G401 (cell line): Measurements from ENCODE around the gene BCAT1. TPM values are rescaled to one million over a fixed set of nuclear protein-coding genes. Genes with fewer than 3 reads are reported as not detected.

ENCODE experiments used
- DNase-seq: peaks from one replicate; pipeline ENCODE4 v3.0.0-alpha.2; 2015; ENCODE audit warnings: low spot score
- in situ Hi-C: cut with HindIII; loops from 2 replicates; pipeline ENCODE4 v1.10.0; 2016; ENCODE audit warnings: low sequenced_read_pairs, mixed read lengths
- total RNA-seq: library from RNA; depleted of rRNA; stranded (reverse); fragments of >200 nt; shearing (Covaris generic); gene quantifications from 2 replicates; pipeline ENCODE4 v1.2.3, GENCODE V29; 2014

BCAT1 gene
- total RNA-seq, 1 experiment from 2014 or later: 0.81 TPM

- in situ Hi-C loops: no loop called here
- no peak for DNase-seq
Observed at GRCh38 chr12:24905431-24905830, 43.5 kb downstream of the BCAT1 start.

GRCh38 chr12:24904871-24905270 is 44.0 kb downstream of the BCAT1 start:
- in situ Hi-C loops: no loop called here
- no peak for DNase-seq

DNA sequence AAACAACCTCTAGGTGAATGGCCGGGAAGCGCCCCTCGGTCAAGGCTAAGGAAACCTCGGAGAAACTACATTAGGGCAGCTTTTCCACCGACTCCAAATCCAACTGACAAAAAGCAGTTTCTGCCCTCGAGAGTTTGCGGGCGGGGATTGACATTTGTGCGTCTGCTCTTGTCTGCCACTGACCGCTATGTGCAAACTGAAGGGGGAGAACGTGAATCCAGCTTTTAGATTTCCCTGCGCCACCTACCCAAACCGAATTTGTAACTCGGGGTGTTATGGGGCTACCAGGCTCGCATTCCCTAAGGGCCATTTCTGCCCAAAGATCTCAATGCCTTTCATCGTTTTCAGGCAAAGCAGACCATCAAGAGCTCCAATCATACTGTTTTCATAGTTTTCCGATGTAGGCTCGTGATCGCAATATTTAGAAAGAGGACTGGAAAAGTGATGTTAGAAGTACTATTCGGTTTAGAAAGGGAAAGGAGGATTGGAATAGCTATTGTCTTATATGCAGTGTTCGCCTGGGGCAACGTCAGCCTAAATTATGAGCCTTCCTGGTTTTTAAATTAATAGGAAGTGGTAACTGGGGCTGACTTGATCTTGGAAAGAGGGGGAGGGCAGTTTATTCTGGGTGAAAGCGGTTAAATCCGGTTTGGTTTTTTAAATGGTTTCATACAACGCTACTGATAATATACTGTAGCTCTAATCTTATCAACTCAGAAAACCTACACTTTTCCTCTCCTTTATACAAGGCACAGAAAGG is 45.4 kb downstream of the BCAT1 start:
- in situ Hi-C loops: no loop called here
- DNase-seq: no peak

- DNase-seq: no peak
- in situ Hi-C loops: no loop called here
Observed at GRCh38 chr12:24902511-24903328, 46.2 kb downstream of the BCAT1 start.

GRCh38 chr12:24901576-24902461 is 47.1 kb downstream of the BCAT1 start:
- DNase-seq: no peak
- in situ Hi-C loops: no loop called here

DNA sequence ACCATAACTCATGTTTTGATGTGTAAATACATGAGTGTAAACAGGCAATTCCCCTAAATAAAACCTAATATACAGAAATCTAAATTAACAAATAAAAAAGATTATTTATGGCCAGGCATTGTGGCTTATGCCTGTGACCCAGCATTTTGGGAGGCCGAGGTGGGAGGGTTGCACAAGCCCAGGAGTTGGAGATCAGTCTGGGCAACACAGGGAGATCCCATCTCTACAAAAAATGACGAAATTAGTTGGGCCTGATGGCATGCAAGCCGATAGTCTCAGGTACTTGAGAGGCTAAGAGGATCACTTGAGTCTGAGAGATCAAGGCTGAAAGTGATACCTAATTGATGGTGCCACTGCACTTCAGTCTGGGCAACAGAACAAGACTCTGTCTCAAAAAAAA is 48.7 kb downstream of the BCAT1 start:
- in situ Hi-C loops: no loop called here
- no peak for DNase-seq

- in situ Hi-C loops: no loop called here
- no peak for DNase-seq
Observed at GRCh38 chr12:24899503-24900075, 49.3 kb downstream of the BCAT1 start.

- DNase-seq: no peak
- in situ Hi-C loops: no loop called here
Observed at GRCh38 chr12:24898606-24899005, 50.3 kb downstream of the BCAT1 start.

GRCh38 chr12:24898185-24898584 is 50.7 kb downstream of the BCAT1 start:
- no peak for DNase-seq
- in situ Hi-C loops: no loop called here

DNA sequence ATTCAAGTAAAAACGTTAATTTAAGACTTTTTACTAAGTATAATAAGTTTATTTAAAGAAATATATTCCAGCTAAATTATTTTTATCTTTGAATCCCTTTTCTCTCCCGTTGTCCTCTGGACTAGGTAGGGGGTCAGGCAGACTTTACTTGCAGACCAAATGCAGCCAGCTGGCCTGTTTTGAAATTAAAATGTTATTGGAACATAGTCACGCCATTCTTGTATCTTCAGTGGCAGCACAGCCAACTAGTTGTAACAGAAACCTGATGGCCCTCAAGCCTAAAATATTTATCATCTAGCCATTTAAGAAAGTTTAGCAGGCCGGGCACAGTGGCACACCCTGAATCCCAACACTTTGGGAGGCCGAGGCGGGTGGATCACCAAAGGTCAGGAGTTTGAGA is 52.7 kb downstream of the BCAT1 start:
- no peak for DNase-seq
- in situ Hi-C loops: no loop called here

DNA sequence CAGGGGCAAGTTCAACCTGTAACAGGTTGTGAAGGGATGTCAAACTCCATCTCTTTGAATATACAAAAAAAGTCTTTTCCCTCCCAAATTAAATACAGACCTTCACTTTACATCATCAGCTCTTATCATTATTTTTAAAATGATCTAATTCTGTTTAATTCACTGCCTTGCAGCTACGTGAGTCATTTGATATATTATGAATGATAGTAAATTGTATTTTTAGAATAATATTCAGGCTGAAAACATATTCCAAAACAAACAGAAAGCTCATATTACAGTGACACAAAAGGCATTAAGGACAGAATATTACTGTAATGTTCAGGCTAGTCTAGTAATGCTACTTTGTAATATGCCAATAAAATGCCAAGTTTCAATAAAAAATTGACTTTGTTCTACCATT is 53.3 kb downstream of the BCAT1 start:
- DNase-seq: no peak
- in situ Hi-C loops: no loop called here

- DNase-seq: no peak
- in situ Hi-C loops: no loop called here
Observed at GRCh38 chr12:24894879-24895278, 54.0 kb downstream of the BCAT1 start.

DNA sequence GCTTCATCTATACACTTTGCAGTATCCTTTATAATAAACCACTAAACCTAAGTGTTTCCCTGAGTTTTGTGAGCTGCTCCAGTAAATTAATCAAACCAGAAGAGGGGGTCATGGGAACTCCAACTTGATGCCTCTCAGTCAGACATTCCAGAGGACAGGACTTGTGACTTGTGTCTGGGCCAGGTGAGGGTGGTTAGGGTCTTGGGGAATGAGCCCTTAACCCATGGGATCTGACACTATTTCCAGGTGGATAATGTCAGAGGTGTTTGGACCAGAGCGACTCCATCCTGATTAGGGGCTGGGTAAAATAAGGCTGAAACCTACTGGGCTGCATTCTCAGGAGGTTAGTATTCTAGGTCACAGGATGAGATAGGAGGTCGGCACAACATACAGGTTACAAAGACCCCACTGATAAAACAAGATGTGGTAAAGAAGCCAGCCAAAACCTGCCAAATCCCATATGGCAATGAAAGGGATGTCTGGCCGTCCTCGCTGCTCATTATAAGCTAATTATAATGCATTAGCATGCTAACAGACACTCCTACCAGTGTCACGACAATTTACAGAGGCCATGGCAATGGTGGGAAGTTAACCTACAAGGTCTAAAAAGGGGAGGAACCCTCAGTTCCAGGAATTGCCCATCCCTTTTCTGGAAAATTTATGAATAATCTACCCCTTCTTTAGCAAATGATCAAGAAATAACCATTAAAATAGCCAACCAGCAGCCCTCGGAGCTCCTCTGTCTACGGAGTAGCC is 58.7 kb downstream of the BCAT1 start:
- in situ Hi-C loops: no loop called here
- DNase-seq: no peak

DNA sequence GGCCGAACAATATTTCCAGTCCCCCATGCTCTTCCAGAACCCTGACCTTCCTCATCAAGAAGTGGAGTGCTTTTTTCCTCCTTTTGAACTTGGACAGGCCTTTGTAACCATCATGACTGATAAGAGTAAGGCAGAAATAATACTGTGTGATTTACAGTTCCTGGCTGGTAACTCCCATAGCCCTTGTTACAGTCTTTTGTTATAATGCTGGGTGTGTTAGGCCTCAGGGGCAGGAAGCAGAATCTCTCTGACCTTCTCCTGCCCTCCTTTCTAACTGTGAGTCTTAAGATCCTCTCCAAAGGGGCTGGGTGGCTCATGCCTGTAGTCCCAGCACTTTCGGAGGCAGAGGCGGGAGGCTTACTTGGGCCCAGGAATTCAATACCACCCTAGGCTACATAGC is 59.5 kb downstream of the BCAT1 start:
- in situ Hi-C loops: no loop called here
- no peak for DNase-seq

DNA sequence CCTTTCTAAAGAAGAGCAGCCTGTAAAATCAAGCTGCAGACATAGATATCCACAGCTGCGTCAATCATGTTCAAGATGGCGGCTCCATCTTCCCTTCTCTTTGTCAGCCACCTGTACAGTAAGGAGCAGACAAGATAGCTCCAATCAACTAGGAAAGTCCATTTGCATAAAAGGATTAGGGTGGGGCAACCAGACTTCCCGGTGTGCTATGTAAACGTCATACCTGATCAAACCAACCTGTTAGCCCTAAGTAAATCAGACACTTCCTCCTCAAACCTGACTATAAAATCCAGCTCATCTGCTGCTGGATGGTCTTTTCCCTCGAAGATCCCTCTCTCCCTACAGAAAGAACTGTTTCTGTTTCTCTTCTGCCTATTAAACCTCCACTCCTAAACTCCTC is 60.1 kb downstream of the BCAT1 start:
- in situ Hi-C loops: no loop called here
- no peak for DNase-seq

- DNase-seq: no peak
- in situ Hi-C loops: no loop called here
Observed at GRCh38 chr12:24884911-24885310, 64.0 kb downstream of the BCAT1 start.

DNA sequence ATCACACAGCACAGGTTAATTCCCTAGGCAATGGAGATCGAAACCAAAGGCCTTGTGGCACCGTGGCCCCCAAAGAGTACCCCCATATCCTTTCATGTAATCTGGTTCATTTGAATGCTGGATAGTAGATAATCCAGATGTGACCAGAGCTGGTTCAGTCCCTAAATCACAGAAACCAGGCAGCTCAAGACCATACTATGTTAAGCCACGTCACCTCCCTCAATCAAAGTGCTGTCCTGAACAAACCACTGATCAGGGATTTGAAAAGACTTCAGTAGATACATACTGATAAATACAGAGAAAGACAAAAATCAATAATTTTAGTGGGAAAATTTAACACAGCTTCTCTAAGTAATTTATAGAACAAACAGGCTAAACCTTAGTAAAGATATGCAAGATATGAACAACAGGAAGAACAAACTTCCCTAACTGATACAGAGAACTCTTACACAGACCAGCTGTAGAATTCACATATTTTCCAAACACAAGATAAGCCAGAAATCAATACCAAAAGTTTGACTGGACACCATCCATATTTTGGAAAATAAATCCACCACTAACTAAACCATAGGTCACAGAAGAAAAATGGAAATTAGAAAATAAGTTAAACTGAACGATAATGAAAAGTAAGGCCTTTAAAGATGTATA is 67.1 kb downstream of the BCAT1 start:
- in situ Hi-C loops: no loop called here
- DNase-seq: no peak

DNA sequence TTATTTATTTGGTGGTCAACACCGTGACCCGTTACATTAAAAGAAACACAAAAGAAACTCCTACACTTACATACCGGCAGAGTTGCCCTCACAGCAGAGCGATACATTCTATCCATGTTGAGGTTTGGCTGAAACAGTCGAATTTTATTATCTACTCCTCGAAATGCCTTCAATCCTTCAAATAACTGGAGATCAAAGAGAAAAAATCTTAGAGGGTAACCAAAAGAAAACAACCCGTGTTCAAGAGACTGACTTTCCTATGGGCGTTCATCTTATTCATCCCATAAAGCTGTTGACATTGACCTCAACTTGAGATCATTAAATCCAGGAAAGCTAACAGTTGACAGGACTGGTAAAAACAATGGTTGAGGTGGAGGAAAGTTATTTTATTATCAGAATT is 67.7 kb downstream of the BCAT1 start:
- in situ Hi-C loops: no loop called here
- no peak for DNase-seq
